ENCODE results near the gene PTPRC.

The PTPRC gene

GRCh38 chr1:198734323-198735008, 95.6 kb downstream of the PTPRC start:
- no peak overlapping the region for H4K91ac ChIP-seq (ENCODE audit: low read depth, low read length)
- H2BK120ac ChIP-seq (ENCODE audit: insufficient read depth, low read length, poor library complexity): no peak overlapping the region
- H3K79me2 ChIP-seq (ENCODE audit: control insufficient read depth, insufficient read depth, low read length, poor library complexity): no peaks in the 10 kb centered on the region
- H3K4ac ChIP-seq (ENCODE audit: low read depth, low read length): no peak overlapping the region
- H2AFZ ChIP-seq (ENCODE audit: insufficient read depth, low read length, poor library complexity): no peak overlapping the region
- H3K4me2 ChIP-seq (ENCODE audit: low read length): no peak overlapping the region
- H3K18ac ChIP-seq (ENCODE audit: low read length): no peak overlapping the region
- H3K4me1 ChIP-seq (ENCODE audit: control insufficient read depth in 1 of 2, insufficient read depth in 2 of 2, low read length in 2 of 2): no peaks in the 10 kb centered on the region
- WGBS (ENCODE audit: extremely low coverage, insufficient coverage, insufficient read length): no CpG with 5 or more reads among the region's 2 CpGs
- no peak overlapping the region for H3K23ac ChIP-seq (ENCODE audit: low read length)
- H3K9me3 ChIP-seq (ENCODE audit: insufficient read depth, low read depth, low read length): no peaks in the 10 kb centered on the region
- H3K4me3 ChIP-seq (ENCODE audit: low read depth, low read length): no peak overlapping the region
- no peak overlapping the region for H4K8ac ChIP-seq (ENCODE audit: low read depth, low read length)
- no peak overlapping the region for H2BK5ac ChIP-seq (ENCODE audit: low read depth, low read length, poor library complexity)
- H3K79me1 ChIP-seq (ENCODE audit: low read length): no peaks in the 10 kb centered on the region
- H3K14ac ChIP-seq (ENCODE audit: low read length): no peak overlapping the region
- H2BK12ac ChIP-seq (ENCODE audit: low read length): no peak overlapping the region
- H3K9ac ChIP-seq (ENCODE audit: low read length): no peak overlapping the region
- DNase-seq: no peak
- H3K36me3 ChIP-seq (ENCODE audit: control insufficient read depth in 1 of 2, insufficient read depth in 2 of 2, low read length in 2 of 2): no peaks in the 10 kb centered on the region
- H4K12ac ChIP-seq (ENCODE audit: low read depth, low read length): no peak overlapping the region
- no peaks in the 10 kb centered on the region for H3K27me3 ChIP-seq (ENCODE audit: insufficient read depth, low read length)
- H2AK5ac ChIP-seq (ENCODE audit: low read length): no peak overlapping the region
- no peak overlapping the region for H3K27ac ChIP-seq (ENCODE audit: low read depth, low read length)

GRCh38 chr1:198741744-198742143, 102.9 kb downstream of the PTPRC start:
- H2BK5ac ChIP-seq (ENCODE audit: low read depth, low read length, poor library complexity): no peak overlapping the region
- no peaks in the 10 kb centered on the region for H3K36me3 ChIP-seq (ENCODE audit: control insufficient read depth in 1 of 2, insufficient read depth in 2 of 2, low read length in 2 of 2)
- no peaks in the 10 kb centered on the region for H3K79me1 ChIP-seq (ENCODE audit: low read length)
- WGBS (ENCODE audit: extremely low coverage, insufficient coverage, insufficient read length): no CpG with 5 or more reads among the region's 3 CpGs
- H3K9me3 ChIP-seq (ENCODE audit: insufficient read depth, low read depth, low read length): no peaks in the 10 kb centered on the region
- no peak overlapping the region for H3K4me2 ChIP-seq (ENCODE audit: low read length)
- no peak overlapping the region for H2BK12ac ChIP-seq (ENCODE audit: low read length)
- no peak overlapping the region for H3K4me3 ChIP-seq (ENCODE audit: low read depth, low read length)
- H3K79me2 ChIP-seq (ENCODE audit: control insufficient read depth, insufficient read depth, low read length, poor library complexity): no peaks in the 10 kb centered on the region
- no peak overlapping the region for H4K91ac ChIP-seq (ENCODE audit: low read depth, low read length)
- no peak overlapping the region for H3K4ac ChIP-seq (ENCODE audit: low read depth, low read length)
- no peak overlapping the region for H2AFZ ChIP-seq (ENCODE audit: insufficient read depth, low read length, poor library complexity)
- H3K4me1 ChIP-seq (ENCODE audit: control insufficient read depth in 1 of 2, insufficient read depth in 2 of 2, low read length in 2 of 2): no peaks in the 10 kb centered on the region
- no peak overlapping the region for H3K14ac ChIP-seq (ENCODE audit: low read length)
- no peak overlapping the region for H4K12ac ChIP-seq (ENCODE audit: low read depth, low read length)
- no peak overlapping the region for H4K8ac ChIP-seq (ENCODE audit: low read depth, low read length)
- no peak overlapping the region for H3K18ac ChIP-seq (ENCODE audit: low read length)
- no peak overlapping the region for H3K27ac ChIP-seq (ENCODE audit: low read depth, low read length)
- H2AK5ac ChIP-seq (ENCODE audit: low read length): no peak overlapping the region
- no peaks in the 10 kb centered on the region for H3K27me3 ChIP-seq (ENCODE audit: insufficient read depth, low read length)
- H3K23ac ChIP-seq (ENCODE audit: low read length): no peak overlapping the region
- DNase-seq: no peak
- no peak overlapping the region for H2BK120ac ChIP-seq (ENCODE audit: insufficient read depth, low read length, poor library complexity)
- H3K9ac ChIP-seq (ENCODE audit: low read length): no peak overlapping the region

GRCh38 chr1:198747127-198747526, 108.3 kb downstream of the PTPRC start:
- no peak overlapping the region for H3K4me3 ChIP-seq (ENCODE audit: low read depth, low read length)
- H3K36me3 ChIP-seq (ENCODE audit: control insufficient read depth in 1 of 2, insufficient read depth in 2 of 2, low read length in 2 of 2): no peaks in the 10 kb centered on the region
- H3K14ac ChIP-seq (ENCODE audit: low read length): no peak overlapping the region
- no peak overlapping the region for H2AFZ ChIP-seq (ENCODE audit: insufficient read depth, low read length, poor library complexity)
- H2AK5ac ChIP-seq (ENCODE audit: low read length): no peak overlapping the region
- WGBS (ENCODE audit: extremely low coverage, insufficient coverage, insufficient read length): no CpG with 5 or more reads among the region's 2 CpGs
- H3K79me2 ChIP-seq (ENCODE audit: control insufficient read depth, insufficient read depth, low read length, poor library complexity): no peaks in the 10 kb centered on the region
- no peak overlapping the region for H2BK12ac ChIP-seq (ENCODE audit: low read length)
- DNase-seq: no peak
- no peak overlapping the region for H3K9ac ChIP-seq (ENCODE audit: low read length)
- H3K4me1 ChIP-seq (ENCODE audit: control insufficient read depth in 1 of 2, insufficient read depth in 2 of 2, low read length in 2 of 2): no peaks in the 10 kb centered on the region
- no peak overlapping the region for H3K23ac ChIP-seq (ENCODE audit: low read length)
- H3K18ac ChIP-seq (ENCODE audit: low read length): no peak overlapping the region
- H3K4ac ChIP-seq (ENCODE audit: low read depth, low read length): no peak overlapping the region
- H2BK120ac ChIP-seq (ENCODE audit: insufficient read depth, low read length, poor library complexity): no peak overlapping the region
- H3K79me1 ChIP-seq (ENCODE audit: low read length): no peaks in the 10 kb centered on the region
- H4K8ac ChIP-seq (ENCODE audit: low read depth, low read length): no peak overlapping the region
- H2BK5ac ChIP-seq (ENCODE audit: low read depth, low read length, poor library complexity): no peak overlapping the region
- H4K91ac ChIP-seq (ENCODE audit: low read depth, low read length): no peak overlapping the region
- H3K4me2 ChIP-seq (ENCODE audit: low read length): no peak overlapping the region
- H4K12ac ChIP-seq (ENCODE audit: low read depth, low read length): no peak overlapping the region
- no peak overlapping the region for H3K27ac ChIP-seq (ENCODE audit: low read depth, low read length)
- no peaks in the 10 kb centered on the region for H3K27me3 ChIP-seq (ENCODE audit: insufficient read depth, low read length)
- no peaks in the 10 kb centered on the region for H3K9me3 ChIP-seq (ENCODE audit: insufficient read depth, low read depth, low read length)

GRCh38 chr1:198749279-198749678, 110.4 kb downstream of the PTPRC start:
- H3K4ac ChIP-seq (ENCODE audit: low read depth, low read length): no peak overlapping the region
- H4K91ac ChIP-seq (ENCODE audit: low read depth, low read length): no peak overlapping the region
- no CpG with 5 or more reads among the region's 1 CpG for WGBS (ENCODE audit: extremely low coverage, insufficient coverage, insufficient read length)
- no peaks in the 10 kb centered on the region for H3K36me3 ChIP-seq (ENCODE audit: control insufficient read depth in 1 of 2, insufficient read depth in 2 of 2, low read length in 2 of 2)
- no peak overlapping the region for H2BK5ac ChIP-seq (ENCODE audit: low read depth, low read length, poor library complexity)
- DNase-seq: no peak
- H2BK120ac ChIP-seq (ENCODE audit: insufficient read depth, low read length, poor library complexity): no peak overlapping the region
- H3K23ac ChIP-seq (ENCODE audit: low read length): no peak overlapping the region
- H3K18ac ChIP-seq (ENCODE audit: low read length): no peak overlapping the region
- H3K4me3 ChIP-seq (ENCODE audit: low read depth, low read length): no peak overlapping the region
- no peak overlapping the region for H3K9ac ChIP-seq (ENCODE audit: low read length)
- no peak overlapping the region for H3K27ac ChIP-seq (ENCODE audit: low read depth, low read length)
- H3K4me2 ChIP-seq (ENCODE audit: low read length): no peak overlapping the region
- no peak overlapping the region for H2AK5ac ChIP-seq (ENCODE audit: low read length)
- H3K79me2 ChIP-seq (ENCODE audit: control insufficient read depth, insufficient read depth, low read length, poor library complexity): no peaks in the 10 kb centered on the region
- no peak overlapping the region for H3K14ac ChIP-seq (ENCODE audit: low read length)
- no peak overlapping the region for H2AFZ ChIP-seq (ENCODE audit: insufficient read depth, low read length, poor library complexity)
- H2BK12ac ChIP-seq (ENCODE audit: low read length): no peak overlapping the region
- H3K27me3 ChIP-seq (ENCODE audit: insufficient read depth, low read length): no peaks in the 10 kb centered on the region
- H3K4me1 ChIP-seq (ENCODE audit: control insufficient read depth in 1 of 2, insufficient read depth in 2 of 2, low read length in 2 of 2): no peaks in the 10 kb centered on the region
- no peak overlapping the region for H4K12ac ChIP-seq (ENCODE audit: low read depth, low read length)
- no peak overlapping the region for H4K8ac ChIP-seq (ENCODE audit: low read depth, low read length)
- H3K9me3 ChIP-seq (ENCODE audit: insufficient read depth, low read depth, low read length): no peaks in the 10 kb centered on the region
- H3K79me1 ChIP-seq (ENCODE audit: low read length): no peaks in the 10 kb centered on the region
